Gastroesophageal sphincter (tissue), 3 donors: Measurements from ENCODE around the gene FRK.

Source experiments
- EP300 ChIP-seq: sonication (generic); formaldehyde crosslinking; IDR thresholded peaks from one replicate; pipeline ENCODE4 v1.6.1; 2017; ENCODE audit warnings: antibody characterized with exemption, mild to moderate bottlenecking
- POLR2A ChIP-seq, 2 donors: fragments of 450-650 bp; IDR thresholded peaks; one replicate each; pipeline ENCODE4 v1.6.1; 2017; ENCODE audit warnings: antibody characterized with exemption in 2 of 2, mild to moderate bottlenecking in 2 of 2, moderate library complexity in 1 of 2
- POLR2AphosphoS5 ChIP-seq: sonication (generic); formaldehyde crosslinking; IDR thresholded peaks from one replicate; pipeline ENCODE4 v1.6.1; 2017; ENCODE audit warnings: antibody characterized with exemption
- TF ChIP-seq, protein P1 (sequence below), 4 experiments: fragments of 200-600 bp in 2 of 4; fragments of 450-650 bp in 2 of 4; sonication (generic) in 1 of 4; IDR thresholded peaks; one replicate each; pipeline ENCODE4 v1.5.1; 2017 to 2019; ENCODE audit warnings: antibody characterized with exemption in 4 of 4, mild to moderate bottlenecking in 2 of 4, moderate library complexity in 2 of 4

DNA sequence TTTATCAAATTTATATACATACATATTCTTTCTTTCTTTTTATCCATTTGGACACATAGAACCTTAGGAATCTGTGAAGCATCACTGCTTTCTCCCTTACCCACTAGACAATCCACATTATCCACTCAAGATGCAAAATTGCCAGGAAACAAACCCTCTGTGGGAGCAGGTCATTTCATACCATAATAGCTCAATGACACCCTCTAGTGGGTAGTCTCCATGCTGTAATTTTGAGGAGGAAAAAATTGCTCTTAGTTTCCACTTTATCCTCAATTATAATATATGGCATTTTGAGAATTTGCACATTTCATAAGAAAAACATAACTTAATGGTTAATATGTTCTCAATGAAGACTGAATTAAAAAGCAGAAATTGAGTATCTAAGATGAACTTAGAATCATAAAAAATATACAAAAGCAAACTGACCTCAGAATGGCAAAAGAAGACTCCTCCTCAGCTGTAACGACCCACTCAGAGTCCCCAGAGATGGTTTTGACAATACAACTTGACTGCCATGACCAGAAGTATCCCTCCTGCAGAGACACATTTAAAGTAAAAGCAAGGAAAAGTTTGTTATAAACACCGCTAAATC is 164.1 kb downstream of the FRK start:
- TF ChIP-seq POLR2A (IDR thresholded peaks at IDR 0.05): no peak
- no peak for TF ChIP-seq POLR2AphosphoS5
- TF ChIP-seq, protein P1, sequence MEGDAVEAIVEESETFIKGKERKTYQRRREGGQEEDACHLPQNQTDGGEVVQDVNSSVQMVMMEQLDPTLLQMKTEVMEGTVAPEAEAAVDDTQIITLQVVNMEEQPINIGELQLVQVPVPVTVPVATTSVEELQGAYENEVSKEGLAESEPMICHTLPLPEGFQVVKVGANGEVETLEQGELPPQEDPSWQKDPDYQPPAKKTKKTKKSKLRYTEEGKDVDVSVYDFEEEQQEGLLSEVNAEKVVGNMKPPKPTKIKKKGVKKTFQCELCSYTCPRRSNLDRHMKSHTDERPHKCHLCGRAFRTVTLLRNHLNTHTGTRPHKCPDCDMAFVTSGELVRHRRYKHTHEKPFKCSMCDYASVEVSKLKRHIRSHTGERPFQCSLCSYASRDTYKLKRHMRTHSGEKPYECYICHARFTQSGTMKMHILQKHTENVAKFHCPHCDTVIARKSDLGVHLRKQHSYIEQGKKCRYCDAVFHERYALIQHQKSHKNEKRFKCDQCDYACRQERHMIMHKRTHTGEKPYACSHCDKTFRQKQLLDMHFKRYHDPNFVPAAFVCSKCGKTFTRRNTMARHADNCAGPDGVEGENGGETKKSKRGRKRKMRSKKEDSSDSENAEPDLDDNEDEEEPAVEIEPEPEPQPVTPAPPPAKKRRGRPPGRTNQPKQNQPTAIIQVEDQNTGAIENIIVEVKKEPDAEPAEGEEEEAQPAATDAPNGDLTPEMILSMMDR (IDR thresholded peaks at IDR 0.05): peak; percentile 30 to 64 (median 34)
- TF ChIP-seq EP300: no peak
